T47D (cell line): ENCODE measurements around the gene APBA2.
"Not testable (repeated sequence)": the region's sequence is repeated elsewhere in the genome, so short reads cannot be mapped to it uniquely, and the experiment has no call there.

Experiments used
- DNase-seq, 2 experiments: peaks; one replicate each; pipeline versions ENCODE4 v3.0.0 to v3.0.0-alpha.2; 2011 to 2012; ENCODE audit warnings: low read depth in 1 of 2, low spot score in 1 of 2
- JUND ChIP-seq: IDR thresholded peaks from 2 replicates; pipeline ENCODE4 v1.6.1; 2012; ENCODE audit warnings: low read depth
- in situ Hi-C: cut with HindIII; loops from 2 replicates; pipeline ENCODE4 v1.10.0; 2016; ENCODE audit warnings: low sequenced_read_pairs, low pct_unique_long_range_greater_than_20kb

APBA2 gene

DNA sequence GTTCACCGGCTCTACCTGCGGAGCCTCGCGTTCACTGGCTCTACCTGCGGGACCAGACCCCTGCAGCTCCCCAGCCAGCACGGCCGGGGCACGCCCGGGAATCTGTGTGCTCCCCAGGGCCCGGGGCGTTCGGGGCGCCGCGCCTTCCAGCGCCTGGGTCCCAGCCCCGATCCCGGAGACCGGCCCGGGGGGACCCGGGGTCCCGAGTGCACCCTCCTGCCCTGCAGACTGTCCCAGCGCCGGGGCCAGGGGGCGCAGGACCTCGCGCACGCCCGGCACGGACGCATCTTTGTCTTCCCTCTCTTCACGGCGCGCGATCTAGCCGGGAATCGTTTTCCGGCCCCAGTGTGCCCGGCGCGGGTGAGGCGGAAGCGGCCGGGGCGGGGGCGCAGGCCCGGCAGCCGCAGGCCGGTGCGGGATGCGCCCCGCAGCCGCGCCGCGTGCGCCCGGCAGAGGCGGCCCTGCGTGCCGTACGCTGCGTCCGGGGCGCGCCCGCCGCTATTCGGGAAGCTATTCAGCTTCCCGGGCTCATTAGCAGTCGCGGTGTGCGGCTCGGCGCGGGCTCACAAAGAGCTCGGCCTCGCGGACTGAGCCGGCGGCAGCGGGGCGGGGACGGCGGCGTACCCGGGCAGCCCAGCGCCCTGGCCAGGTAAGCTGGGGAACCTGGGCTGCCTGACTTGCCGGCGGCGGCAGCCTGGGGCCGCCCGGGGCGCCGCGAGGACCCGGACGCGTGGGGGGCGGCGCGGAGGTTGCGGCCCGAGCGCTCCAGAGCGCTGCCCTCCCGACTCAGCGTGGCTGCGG, at the start of gene APBA2:
APBA2 (plus strand) TSS at position 345 of the 801 bp plus-strand sequence. CDS start 167,911 bp downstream, outside the sequence.
- no peak for DNase-seq
- in situ Hi-C loops: no loop called here
- TF ChIP-seq JUND: no peak

- in situ Hi-C loops, DNase-seq: not testable (repeated sequence)
Measured at GRCh38 chr15:28840285-28840684, 45.5 kb upstream of the APBA2 start.

- in situ Hi-C loops, DNase-seq: not testable (repeated sequence)
Measured at GRCh38 chr15:28842210-28842609, 43.6 kb upstream of the APBA2 start.

DNA sequence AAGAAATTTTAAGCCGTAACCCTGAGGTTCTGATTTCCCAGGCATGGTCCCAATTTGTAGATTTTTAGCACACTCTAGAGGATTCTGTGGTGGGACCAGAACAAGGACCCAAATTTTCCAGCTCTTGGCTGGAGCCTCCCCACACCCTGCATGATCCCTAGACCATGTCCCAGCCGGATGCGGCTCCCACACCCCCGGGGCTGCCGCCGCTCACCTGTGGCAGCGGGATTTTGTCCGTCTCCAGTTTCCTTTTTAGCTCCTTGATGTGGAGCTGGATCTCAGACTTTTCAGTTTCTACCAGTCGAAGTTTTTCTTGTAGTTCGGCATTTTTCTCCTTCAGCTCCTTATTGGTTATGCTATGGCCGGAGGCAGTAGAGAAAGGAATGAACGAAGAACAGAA, 42.3 kb upstream of the APBA2 start:
- in situ Hi-C loops, DNase-seq: not testable (repeated sequence)

DNA sequence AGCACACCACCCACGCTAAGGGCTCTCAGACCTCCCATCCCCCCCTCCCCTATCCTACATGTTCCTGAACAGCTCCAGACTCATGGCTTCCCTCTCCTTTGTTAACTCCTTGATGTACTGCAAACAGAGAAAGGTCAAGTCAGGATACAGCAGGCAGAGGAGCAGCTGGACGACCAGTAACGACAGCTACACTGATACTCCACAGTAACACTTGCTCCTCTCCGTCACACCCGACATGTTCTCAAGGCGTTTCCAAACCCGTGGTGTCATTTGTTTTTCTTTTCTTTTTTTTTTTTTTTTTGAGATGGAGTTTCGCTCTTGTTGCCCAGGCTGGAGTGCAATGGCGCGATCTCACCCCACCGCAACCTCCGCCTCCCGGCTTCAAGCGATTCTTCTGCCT, 41.6 kb upstream of the APBA2 start:
- in situ Hi-C loops, DNase-seq: not testable (repeated sequence)

GRCh38 chr15:28847247-28847646, 38.5 kb upstream of the APBA2 start:
- DNase-seq, in situ Hi-C loops: not testable (repeated sequence)

GRCh38 chr15:28847959-28848358, 37.8 kb upstream of the APBA2 start:
- DNase-seq, in situ Hi-C loops: not testable (repeated sequence)

DNA sequence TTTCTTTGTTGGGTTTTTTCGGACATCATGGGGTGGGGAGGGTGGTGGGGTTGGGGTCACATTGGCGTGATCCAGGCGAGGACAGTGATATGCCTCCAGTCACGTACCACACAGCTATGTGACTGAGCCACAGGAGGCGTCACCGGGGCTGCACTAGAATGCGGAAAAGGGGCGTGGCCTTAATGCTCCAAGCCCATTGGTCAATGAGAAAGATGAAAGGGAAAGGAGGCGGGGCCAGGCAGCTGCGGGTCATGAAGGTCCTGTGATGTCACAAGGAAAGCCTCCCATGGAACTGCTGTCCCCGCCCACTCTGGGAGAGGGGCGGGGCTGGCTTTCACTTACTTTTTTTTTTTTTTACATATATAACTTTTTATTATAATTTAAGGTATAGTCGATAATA, 37.3 kb upstream of the APBA2 start, which contains the start of gene GOLGA6L7:
GOLGA6L7 (minus strand) TSS at position 124 of the 400 bp plus-strand sequence; CDS start at position 29, 95 bp downstream.
- in situ Hi-C loops: not testable (repeated sequence)

GRCh38 chr15:28849271-28849670, 36.5 kb upstream of the APBA2 start:
- in situ Hi-C loops, DNase-seq: not testable (repeated sequence)

More for the DNA sequence above, 37.3 kb upstream of the APBA2 start, which contains the start of gene GOLGA6L7:
- DNase-seq: peak in 1 of 2 experiments; percentile 53

GRCh38 chr15:28849766-28850165, 36.0 kb upstream of the APBA2 start:
- in situ Hi-C loops, DNase-seq: not testable (repeated sequence)

- in situ Hi-C loops, DNase-seq: not testable (repeated sequence)
Measured at GRCh38 chr15:28853654-28854053, 32.1 kb upstream of the APBA2 start.

DNA sequence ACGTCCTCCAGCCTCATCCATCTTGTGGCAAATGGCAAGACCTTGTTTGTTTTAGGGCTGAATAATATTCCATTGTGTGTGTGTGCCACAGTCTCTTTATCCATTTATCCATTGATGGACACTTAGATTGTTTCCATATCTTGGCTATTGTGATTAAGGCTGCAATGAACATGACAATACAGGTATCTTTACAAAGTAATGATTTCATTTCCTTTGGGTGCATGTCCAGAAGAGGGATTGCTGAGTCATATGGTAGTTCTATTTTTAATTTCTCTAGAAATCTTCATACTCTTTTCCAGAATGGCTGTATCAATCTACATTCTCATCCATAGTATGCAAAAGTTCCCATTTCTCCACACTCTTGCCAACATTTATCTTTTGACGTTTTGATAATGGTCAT, 31.2 kb upstream of the APBA2 start:
- DNase-seq, in situ Hi-C loops: not testable (repeated sequence)

GRCh38 chr15:28861031-28861534, 24.7 kb upstream of the APBA2 start:
- DNase-seq: no peak
- no peak for TF ChIP-seq JUND
- in situ Hi-C loops: no loop called here

DNA sequence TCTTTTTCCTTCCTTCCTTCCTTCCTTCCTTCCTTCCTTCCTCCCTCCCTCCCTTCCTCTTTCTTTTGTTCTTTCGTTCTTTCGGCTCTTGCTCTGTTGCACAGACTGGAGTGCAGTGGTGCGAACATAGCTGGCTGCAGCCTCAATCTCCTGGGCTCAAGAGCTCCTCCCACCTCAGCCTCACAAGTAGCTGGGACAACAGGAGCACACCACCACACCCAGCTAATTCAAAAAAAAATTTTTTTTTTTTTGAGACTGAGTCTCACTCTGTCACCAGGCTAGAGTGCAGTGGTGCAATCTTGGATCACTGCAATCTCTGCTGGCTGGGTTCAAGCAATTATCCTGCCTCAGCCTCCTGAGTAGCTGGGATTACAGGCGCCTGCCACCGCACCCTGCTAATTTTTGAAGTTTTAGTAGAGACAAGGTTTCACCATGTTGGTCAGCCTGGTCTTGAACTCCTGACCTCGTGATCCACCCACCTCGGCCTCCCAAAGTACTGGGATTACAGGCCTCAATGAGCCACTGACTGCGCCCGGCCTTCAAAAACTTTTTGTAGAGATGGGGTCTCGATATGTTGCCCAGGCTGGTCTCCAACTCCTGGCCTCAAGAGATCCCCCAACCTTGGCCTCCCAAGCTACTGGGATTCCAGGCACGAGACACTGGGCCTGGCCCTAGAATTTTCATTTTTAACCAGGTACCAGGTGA, 24.0 kb upstream of the APBA2 start:
- in situ Hi-C loops, DNase-seq: not testable (repeated sequence)
